Endodermal cell (in vitro differentiated cells): ENCODE measurements around the gene ATP1A1. TPM values are rescaled to one million over a fixed set of nuclear protein-coding genes. Genes with fewer than 3 reads are reported as not detected.

Experiments used
- DNase-seq: peaks from one replicate; pipeline ENCODE4 v3.0.0-alpha.2; 2017
- H3K27ac ChIP-seq: 2 replicates; pipeline ENCODE4 v1.5.1; 2013; ENCODE audit warnings: mild to moderate bottlenecking, low read depth, low read length, moderate library complexity
- H3K27me3 ChIP-seq: 2 replicates; pipeline ENCODE4 v1.6.1; 2013; ENCODE audit warnings: mild to moderate bottlenecking, low read length, moderate library complexity; ENCODE audit not compliant: insufficient read depth, control insufficient read depth, poor library complexity, severe bottlenecking
- H3K36me3 ChIP-seq: 2 replicates; pipeline ENCODE4 v1.7.0; 2013; ENCODE audit warnings: mild to moderate bottlenecking, low read length, moderate library complexity; ENCODE audit not compliant: control insufficient read depth, insufficient read depth
- H3K4me1 ChIP-seq: one replicate; pipeline ENCODE4 v1.7.0; 2013; ENCODE audit warnings: low read length; ENCODE audit not compliant: control insufficient read depth, insufficient read depth
- H3K4me3 ChIP-seq: 2 replicates; pipeline ENCODE4 v1.5.1; 2013; ENCODE audit warnings: mild to moderate bottlenecking, low read length, moderate library complexity
- H3K9ac ChIP-seq: 2 replicates; pipeline ENCODE4 v1.6.1; 2013; ENCODE audit warnings: mild to moderate bottlenecking, low read length, moderate library complexity; ENCODE audit not compliant: poor library complexity, severe bottlenecking; ENCODE audit errors: extremely low read depth
- H3K9me3 ChIP-seq: 2 replicates; pipeline ENCODE4 v1.6.1; 2013; ENCODE audit warnings: mild to moderate bottlenecking, low read length, moderate library complexity; ENCODE audit not compliant: control insufficient read depth
- H3K27ac Mint-ChIP-seq: 2 replicates; pipeline ENCODE4 v1.8.0; 2020; ENCODE audit warnings: mixed read lengths
- H3K27me3 Mint-ChIP-seq: 2 replicates; pipeline ENCODE4 v1.8.0; 2021; ENCODE audit warnings: mild to moderate bottlenecking, mixed read lengths; ENCODE audit not compliant: insufficient read depth
- H3K36me3 Mint-ChIP-seq: 2 replicates; pipeline ENCODE4 v1.8.0; 2020; ENCODE audit warnings: low read depth, mixed read lengths
- H3K4me1 Mint-ChIP-seq: 2 replicates; pipeline ENCODE4 v1.8.0; 2020; ENCODE audit warnings: mixed read lengths
- H3K4me3 Mint-ChIP-seq: 2 replicates; pipeline ENCODE4 v1.8.0; 2020; ENCODE audit warnings: mild to moderate bottlenecking, moderate library complexity, mixed read lengths
- H3K9me3 Mint-ChIP-seq: 2 replicates; pipeline ENCODE4 v1.8.0; 2020; ENCODE audit warnings: mild to moderate bottlenecking, mixed read lengths
- CTCF ChIP-seq: fragments of 200-600 bp; sonication (generic); conservative IDR thresholded peaks from 2 replicates; pipeline ENCODE4 v1.5.0; 2021; ENCODE audit warnings: antibody characterized with exemption, mild to moderate bottlenecking
- WGBS, 2 experiments: methylation state at CpG; one replicate each; pipeline versions ENCODE4 v1.1.5 to v1.1.7; 2013; ENCODE audit warnings: missing lambda C conversion rate in 2 of 2, mixed read lengths in 1 of 2; ENCODE audit not compliant: insufficient coverage in 1 of 2, insufficient read length in 1 of 2; 5-methylcytosine and 5-hydroxymethylcytosine counted together
- total RNA-seq, 2 donors: library from RNA; stranded (reverse); fragmentation: NEBNext Ultra II Directional in 1 of 2; extraction: Animal tissue kit (Norgen Biotek cat#: 25700) in 1 of 2; gene quantifications; 2 replicates in 1 of 2; 3 replicates in 1 of 2; pipeline ENCODE4 v1.2.1, GENCODE V29; 2021

Gene ATP1A1
- total RNA-seq, 2 donors from 2014 or later, result 359 to 398 TPM

- H3K36me3 ChIP-seq, result peaks cover 78% of the 10 kb centered on the region
These were observed 13.0 kb downstream of the ATP1A1 start for GRCh38 chr1:116386042-116386441.

GRCh38 chr1:116387551-116387950 lies 14.5 kb downstream of the ATP1A1 start:
- no peak for DNase-seq
- WGBS, 2 experiments, result 93% methylated on average over 6 of the region's 6 CpGs
- no peak overlapping the region for H3K27ac ChIP-seq
- Mint-ChIP-seq H3K4me1 (peaks cover 10% of the 10 kb centered on the region), H3K27me3 (no peaks in the 10 kb centered on the region), H3K9me3 (no peaks in the 10 kb centered on the region), H3K4me3 (no peak overlapping the region), H3K36me3 (peaks cover 82% of the 10 kb centered on the region), H3K27ac (no peak overlapping the region)
- H3K4me3 ChIP-seq, result no peak overlapping the region
- peaks cover 31% of the 10 kb centered on the region for H3K9me3 ChIP-seq
- H3K27me3 ChIP-seq, result no peaks in the 10 kb centered on the region
- H3K4me1 ChIP-seq, result peaks cover 5% of the 10 kb centered on the region
- TF ChIP-seq CTCF, result no peak
- peaks cover 93% of the 10 kb centered on the region for H3K36me3 ChIP-seq
- H3K9ac ChIP-seq, result no peak overlapping the region

More at GRCh38 chr1:116386042-116386441, 13.0 kb downstream of the ATP1A1 start:
- Mint-ChIP-seq H3K27me3 (no peaks in the 10 kb centered on the region), H3K4me3 (no peak overlapping the region), H3K9me3 (no peaks in the 10 kb centered on the region), H3K36me3 (peaks cover 71% of the 10 kb centered on the region), H3K4me1 (peaks cover 21% of the 10 kb centered on the region), H3K27ac (no peak overlapping the region)
- Histone ChIP-seq H3K4me1 (peaks cover 10% of the 10 kb centered on the region), H3K4me3 (no peak overlapping the region), H3K27me3 (no peaks in the 10 kb centered on the region), H3K27ac (no peak overlapping the region), H3K9ac (no peak overlapping the region), H3K9me3 (peaks cover 31% of the 10 kb centered on the region)
- WGBS, 2 experiments, result 93% methylated on average over 4 of the region's 4 CpGs; no CpG with 5 or more reads in 1 of the 2 experiments
- no peak for TF ChIP-seq CTCF
- DNase-seq, result no peak

GRCh38 chr1:116388122-116388521 lies 15.1 kb downstream of the ATP1A1 start:
- H3K36me3 Mint-ChIP-seq, result peaks cover 87% of the 10 kb centered on the region
- Histone ChIP-seq H3K9me3 (peaks cover 31% of the 10 kb centered on the region), H3K4me3 (no peak overlapping the region), H3K36me3 (peaks cover 98% of the 10 kb centered on the region), H3K27ac (no peak overlapping the region), H3K27me3 (no peaks in the 10 kb centered on the region), H3K9ac (no peak overlapping the region), H3K4me1 (peaks cover 5% of the 10 kb centered on the region)
- no peak for TF ChIP-seq CTCF
- H3K27ac Mint-ChIP-seq, result no peak overlapping the region
- no peak for DNase-seq
- H3K4me1 Mint-ChIP-seq, result peaks cover 5% of the 10 kb centered on the region
- WGBS, 2 experiments, result 99 to 100% methylated on average over 2 to 3 of the region's 3 CpGs
- H3K9me3 Mint-ChIP-seq, result no peaks in the 10 kb centered on the region
- no peaks in the 10 kb centered on the region for H3K27me3 Mint-ChIP-seq
- H3K4me3 Mint-ChIP-seq, result no peak overlapping the region
